Parathyroid adenoma (tissue), 2 donors: ENCODE data around the gene GPR176.
A peak's percentile ranks its signal among the peaks of the same experiment; 100 is the strongest.

Experiments used
- H2AFZ ChIP-seq: fragments of 300-600 bp; sonication (generic); one replicate; pipeline ENCODE4 v1.7.0; 2017; ENCODE audit warnings: antibody characterized with exemption, mild to moderate bottlenecking
- H3K27ac ChIP-seq: fragments of 300-600 bp; sonication (generic); one replicate; pipeline ENCODE4 v1.7.0; 2017
- H3K27me3 ChIP-seq: fragments of 300-600 bp; sonication (generic); one replicate; pipeline ENCODE4 v1.7.0; 2017; ENCODE audit warnings: low read length; ENCODE audit not compliant: control insufficient read depth, insufficient read depth
- H3K36me3 ChIP-seq: fragments of 300-600 bp; sonication (generic); one replicate; pipeline ENCODE4 v1.7.0; 2017; ENCODE audit warnings: low read length; ENCODE audit not compliant: control insufficient read depth, insufficient read depth
- H3K4me1 ChIP-seq: fragments of 300-600 bp; sonication (generic); one replicate; pipeline ENCODE4 v1.7.0; 2017; ENCODE audit warnings: control low read depth
- H3K4me2 ChIP-seq: fragments of 300-600 bp; sonication (generic); one replicate; pipeline ENCODE4 v1.7.0; 2017; ENCODE audit warnings: low read length
- H3K4me3 ChIP-seq: fragments of 300-600 bp; sonication (generic); one replicate; pipeline ENCODE4 v1.7.0; 2017; ENCODE audit warnings: low read depth, low read length
- H3K79me2 ChIP-seq: fragments of 300-600 bp; sonication (generic); one replicate; pipeline ENCODE4 v1.7.0; 2017; ENCODE audit warnings: control low read depth
- H3K9ac ChIP-seq: fragments of 300-600 bp; sonication (generic); one replicate; pipeline ENCODE4 v1.7.0; 2017; ENCODE audit warnings: mild to moderate bottlenecking
- H3K9me3 ChIP-seq: fragments of 300-600 bp; sonication (generic); one replicate; pipeline ENCODE4 v1.7.0; 2017; ENCODE audit warnings: low read length; ENCODE audit not compliant: control insufficient read depth
- CTCF ChIP-seq: fragments of 300-600 bp; sonication (generic); IDR thresholded peaks from one replicate; pipeline ENCODE4 v1.7.0; 2017; ENCODE audit warnings: antibody characterized with exemption, mild to moderate bottlenecking
- donor health status: primary hyperparathyroidism.

The GPR176 gene

DNA sequence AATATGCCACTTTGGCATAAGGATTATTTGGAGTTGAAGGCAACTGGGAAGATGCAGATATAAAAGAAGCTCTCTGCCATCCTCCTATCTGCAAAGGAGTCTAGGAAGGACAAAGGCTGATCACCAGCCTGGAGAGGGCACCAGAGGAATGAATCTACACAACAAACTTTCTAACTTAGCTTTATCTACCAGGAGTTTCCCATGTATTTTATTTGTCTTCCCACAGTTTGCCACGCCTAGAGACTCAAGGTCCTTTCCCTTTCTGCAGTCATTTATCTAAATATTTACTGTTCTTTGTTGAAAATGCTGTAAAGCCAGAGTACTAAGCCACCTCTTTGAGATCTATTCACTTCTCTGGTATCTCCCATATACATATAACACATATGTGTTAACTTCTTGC lies 32.2 kb downstream of the GPR176 start:
- no peaks in the 10 kb centered on the region for H3K27me3 ChIP-seq
- H2AFZ ChIP-seq: no peak overlapping the region
- no peak overlapping the region for H3K4me3 ChIP-seq
- TF ChIP-seq CTCF: peak; percentile 19
- no peaks in the 10 kb centered on the region for H3K79me2 ChIP-seq
- H3K4me2 ChIP-seq: no peak overlapping the region
- no peaks in the 10 kb centered on the region for H3K4me1 ChIP-seq
- H3K9me3 ChIP-seq: no peaks in the 10 kb centered on the region
- no peak overlapping the region for H3K9ac ChIP-seq
- no peak overlapping the region for H3K27ac ChIP-seq
- H3K36me3 ChIP-seq: no peaks in the 10 kb centered on the region

DNA sequence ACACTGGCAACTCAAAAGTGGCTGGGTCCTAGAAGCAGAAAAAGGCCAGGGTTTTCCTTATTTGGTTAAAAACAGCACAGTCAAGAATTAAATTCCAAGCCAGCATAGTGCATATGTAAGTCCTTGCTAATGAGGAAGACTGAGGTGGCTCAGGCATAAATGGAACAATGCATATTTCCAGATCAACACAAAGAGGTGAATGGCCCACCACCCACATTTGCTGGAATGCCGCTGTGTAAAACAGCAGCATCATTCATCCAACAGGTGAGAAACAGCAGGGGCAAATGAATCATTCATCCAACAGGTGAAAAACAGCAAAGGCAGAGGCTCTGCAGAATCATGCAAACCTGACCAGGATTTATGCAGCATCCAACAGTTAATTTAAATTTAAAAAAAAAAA lies 32.9 kb downstream of the GPR176 start:
- H2AFZ ChIP-seq: no peak overlapping the region
- H3K36me3 ChIP-seq: no peaks in the 10 kb centered on the region
- no peaks in the 10 kb centered on the region for H3K4me1 ChIP-seq
- H3K4me2 ChIP-seq: no peak overlapping the region
- H3K27me3 ChIP-seq: no peaks in the 10 kb centered on the region
- H3K9me3 ChIP-seq: no peaks in the 10 kb centered on the region
- H3K27ac ChIP-seq: no peak overlapping the region
- no peaks in the 10 kb centered on the region for H3K79me2 ChIP-seq
- TF ChIP-seq CTCF: no peak
- no peak overlapping the region for H3K9ac ChIP-seq
- H3K4me3 ChIP-seq: no peak overlapping the region

- Histone ChIP-seq H3K9me3 (no peaks in the 10 kb centered on the region), H3K4me1 (no peaks in the 10 kb centered on the region), H3K4me3 (no peak overlapping the region), H3K27me3 (no peaks in the 10 kb centered on the region), H3K9ac (no peak overlapping the region), H2AFZ (no peak overlapping the region), H3K79me2 (no peaks in the 10 kb centered on the region), H3K36me3 (no peaks in the 10 kb centered on the region), H3K27ac (no peak overlapping the region), H3K4me2 (no peak overlapping the region)
- TF ChIP-seq CTCF: no peak
These were observed 33.6 kb downstream of the GPR176 start for GRCh38 chr15:39886418-39886817.

GRCh38 chr15:39885099-39885777 lies 34.8 kb downstream of the GPR176 start:
- Histone ChIP-seq H3K4me1 (no peaks in the 10 kb centered on the region), H2AFZ (no peak overlapping the region), H3K79me2 (no peaks in the 10 kb centered on the region), H3K27me3 (no peaks in the 10 kb centered on the region), H3K9me3 (no peaks in the 10 kb centered on the region), H3K27ac (no peak overlapping the region), H3K36me3 (no peaks in the 10 kb centered on the region), H3K9ac (no peak overlapping the region), H3K4me3 (no peak overlapping the region), H3K4me2 (no peak overlapping the region)
- no peak for TF ChIP-seq CTCF

DNA sequence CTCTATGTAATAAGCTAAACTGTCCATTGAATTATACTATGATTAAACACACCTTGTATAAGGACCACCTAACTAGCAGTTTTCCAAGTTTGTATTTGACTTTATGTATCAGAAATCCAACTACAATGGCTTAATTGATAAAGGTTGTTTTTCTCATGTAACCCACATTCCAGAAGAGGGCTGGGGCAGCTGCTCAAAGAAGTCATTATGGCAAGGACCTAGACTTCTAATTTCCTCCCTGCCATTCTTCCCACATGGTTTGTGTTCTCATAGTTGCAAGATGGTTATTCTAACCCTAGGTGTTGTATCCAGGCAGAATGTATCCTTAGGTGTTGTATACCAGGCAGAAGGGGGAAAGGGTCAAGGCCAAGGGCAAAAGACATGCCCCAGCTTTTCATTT lies 35.7 kb downstream of the GPR176 start:
- no peak overlapping the region for H3K27ac ChIP-seq
- no peak for TF ChIP-seq CTCF
- H3K27me3 ChIP-seq: no peaks in the 10 kb centered on the region

More for the DNA sequence above, 35.7 kb downstream of the GPR176 start:
- Histone ChIP-seq H3K4me3 (no peak overlapping the region), H3K9ac (no peak overlapping the region), H2AFZ (no peak overlapping the region), H3K9me3 (no peaks in the 10 kb centered on the region), H3K4me2 (no peak overlapping the region), H3K36me3 (no peaks in the 10 kb centered on the region), H3K79me2 (no peaks in the 10 kb centered on the region), H3K4me1 (no peaks in the 10 kb centered on the region)
